ENCODE results near the gene PAOX. TPM values are rescaled to one million over a fixed set of nuclear protein-coding genes. Genes with fewer than 3 reads are reported as not detected.

PAOX gene
- total and polyA plus RNA-seq, 2 experiments from 2014 or later = 4.1 to 8.7 TPM

GRCh38 chr10:133338080-133339071 is 40.7 kb upstream of the PAOX start (continued):
- TF ChIP-seq REST (IDR thresholded peaks at IDR 0.05; ENCODE audit: unreplicated experiment) (no peak), STAT1 (IDR thresholded peaks at IDR 0.05; ENCODE audit: unreplicated experiment) (no peak), ZNF331 (CRISPR knock-in tag; IDR thresholded peaks at IDR 0.05; ENCODE audit: low read depth) (no peak), EZH2phosphoT487 (IDR thresholded peaks at IDR 0.05; ENCODE audit: unreplicated experiment) (no peak), NANOG (IDR thresholded peaks at IDR 0.05; ENCODE audit: borderline replicate concordance) (no peak), ETS1 (IDR thresholded peaks at IDR 0.05) (no peak), POLR2AphosphoS5 (IDR thresholded peaks at IDR 0.05; ENCODE audit: low read depth) (no peak), CTCF (conservative IDR thresholded peaks at IDR 0.05; ENCODE audit: low read depth in 2 of 2) (no peak)

GRCh38 chr10:133339708-133340380 is 39.2 kb upstream of the PAOX start:
- Histone ChIP-seq H3F3A (replicated peaks; ENCODE audit: low read depth) (0 out of 2 replicates have a peak, but pooled peaks cover 3% of the 10 kb centered on the region), H3K4me2 (no peak overlapping the region), H4K20me1 (replicated peaks; ENCODE audit: insufficient read depth) (no peaks in the 10 kb centered on the region), H3K36me3 (ENCODE audit: insufficient read depth) (no peaks in the 10 kb centered on the region), H3K27me3 (ENCODE audit: insufficient read depth) (peaks cover 30% of the 10 kb centered on the region), H3K9me2 (ENCODE audit: insufficient read depth) (no peaks in the 10 kb centered on the region), H2AFZ (no peak overlapping the region), H3K79me2 (replicated peaks; ENCODE audit: insufficient read depth) (no peaks in the 10 kb centered on the region), H3K4me1 (ENCODE audit: insufficient read depth) (no peaks in the 10 kb centered on the region), H3K27ac (ENCODE audit: low read depth) (no peak overlapping the region), H3K4me3 (no peak overlapping the region)
- Mint-ChIP-seq H3K4me1 (peaks cover 8% of the 10 kb centered on the region), H3K27ac (no peak overlapping the region), H3K4me3 (no peak overlapping the region), H3K27me3 (ENCODE audit: insufficient read depth, low read depth, poor library complexity) (peaks cover 22% of the 10 kb centered on the region), H3K9me3 (peaks cover 5% of the 10 kb centered on the region; the same call in 2 of the 3 replicates), H3K36me3 (ENCODE audit: low read depth) (no peaks in the 10 kb centered on the region)
- ATAC-seq = no peak
- TF ChIP-seq CTCF (conservative IDR thresholded peaks at IDR 0.05; ENCODE audit: low read depth in 2 of 2) = no peak
- no peak for DNase-seq (ENCODE audit: low spot score)

Data from GM23338 (cell line).